ENCODE measurements around the gene RER1. TPM values are rescaled to one million over a fixed set of nuclear protein-coding genes. Genes with fewer than 3 reads are reported as not detected.

Gene RER1
- total RNA-seq: 79.4 and 102 TPM in 2 replicates

GRCh38 chr1:2391041-2391930 lies at the start of gene RER1, which contains the start of gene MORN1:
Gene RER1 (plus strand): TSS chr1:2391841. CDS start chr1:2395791, 3,950 bp downstream.
Gene MORN1 (minus strand): TSS chr1:2391554. CDS start chr1:2391533, 21 bp downstream.

DNA sequence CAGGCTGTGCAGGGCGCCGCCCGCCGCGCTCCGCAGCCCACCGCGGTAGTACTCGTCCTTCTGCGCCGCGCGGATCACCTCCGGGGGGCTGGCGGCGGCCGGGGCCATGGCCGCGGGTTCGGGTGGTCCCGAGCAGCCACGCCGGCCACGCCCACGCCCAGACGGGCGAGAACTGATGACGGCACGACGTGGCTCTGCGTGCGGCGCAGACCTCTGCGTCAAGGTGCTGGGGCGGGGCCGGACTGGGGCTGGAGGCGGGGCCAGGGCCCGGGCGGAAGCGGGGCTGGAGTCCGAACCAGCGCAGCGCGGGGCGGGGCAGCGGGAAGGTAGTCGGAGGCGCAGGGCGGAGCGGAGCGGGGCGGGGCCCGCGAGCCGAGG lies 20.7 kb downstream of the RER1 start, which contains the start of gene PEX10:
PEX10 (minus strand) TSS at position 170 of the 378 bp plus-strand sequence; CDS start at position 108, 62 bp downstream.

Other genes with a start within 250 kb of the RER1 start
- 18.3 and 19.1 TPM in 2 replicates for gene FAAP20, start 197.1 kb upstream of the RER1 start, total RNA-seq
- 10.5 and 15.6 TPM in 2 replicates for gene SKI, start 163.5 kb upstream of the RER1 start, total RNA-seq
- gene MORN1, start 287 bp upstream of the RER1 start, total RNA-seq: 6.4 and 12.1 TPM in 2 replicates
- 22.9 and 26.8 TPM in 2 replicates for gene PEX10, start 20.7 kb downstream of the RER1 start, total RNA-seq
- 0.09 and 0.14 TPM in 2 replicates for gene PLCH2, start 84.4 kb downstream of the RER1 start, total RNA-seq
- gene PANK4, start 134.8 kb downstream of the RER1 start, total RNA-seq: 14.8 and 17.7 TPM in 2 replicates
- gene HES5, start 138.4 kb downstream of the RER1 start, total RNA-seq: not detected in 2 replicates
- gene TNFRSF14, start 164.5 kb downstream of the RER1 start, total RNA-seq: 15.4 and 44.7 TPM in 2 replicates
- 5.5 and 6.0 TPM in 2 replicates for gene PRXL2B, start 194.9 kb downstream of the RER1 start, total RNA-seq
- gene MMEL1, start 241.2 kb downstream of the RER1 start, total RNA-seq: under 0.01 TPM in 1 of 2 replicates, not detected in the other

All from smooth muscle cell of bladder (primary cell).